SK-N-SH (cell line): ENCODE data around the gene GALE. TPM values are rescaled to one million over a fixed set of nuclear protein-coding genes. Genes with fewer than 3 reads are reported as not detected.
"Not testable (repeated sequence)": the region's sequence is repeated elsewhere in the genome, so short reads cannot be mapped to it uniquely, and the experiment has no call there.

Source experiments
- CTCF ChIA-PET: fragments of 300-600, 350-600 bp; formaldehyde crosslinking; extraction: SDS; loops from one replicate; lab custom pipeline; 2021; lab: Yijun Ruan, JAX
- POLR2A ChIA-PET: fragments of 350-600 bp; sonication (Branson Sonifier 250); formaldehyde crosslinking; extraction: SDS; loops from one replicate; lab custom pipeline; 2020; ENCODE audit warnings: antibody characterized with exemption, inconsistent platforms; lab: Yijun Ruan, JAX
- DNase-seq: peaks from one replicate; pipeline ENCODE4 v3.0.0; 2012
- H2AFZ ChIP-seq: fragments of 200-600 bp; sonication (generic); 2 replicates; pipeline ENCODE4 v1.8.1; 2016; ENCODE audit warnings: antibody characterized with exemption, mild to moderate bottlenecking, low read depth
- H3F3A ChIP-seq: fragments of 200-600 bp; sonication (generic); replicated peaks from 2 replicates; pipeline ENCODE3; 2016; ENCODE audit warnings: antibody characterized with exemption, mild to moderate bottlenecking; ENCODE audit not compliant: insufficient read depth
- H3K27ac ChIP-seq, 2 experiments: fragments of 200-500 bp in 1 of 2; fragments of 200-600 bp in 1 of 2; sonication (Bioruptor generic) in 1 of 2; sonication (generic), shearing (Covaris generic) in 1 of 2; 2 replicates each; pipeline versions ENCODE4 v1.5.1 to v1.6.1; 2014 to 2016; ENCODE audit warnings: low read depth in 2 of 2, inconsistent platforms in 1 of 2, low read length in 1 of 2, mild to moderate bottlenecking in 1 of 2, mixed read lengths in 1 of 2
- H3K27me3 ChIP-seq: fragments of 200-600 bp; sonication (generic), shearing (Covaris generic); 2 replicates; pipeline ENCODE4 v1.6.1; 2016; ENCODE audit warnings: mixed run types; ENCODE audit not compliant: insufficient read depth
- H3K36me3 ChIP-seq, 2 experiments: fragments of 200-500 bp in 1 of 2; fragments of 200-600 bp in 1 of 2; sonication (Bioruptor generic) in 1 of 2; sonication (generic) in 1 of 2; replicated peaks in 1 of 2; 2 replicates each; pipeline versions ENCODE3 to v1.5.1; 2014 to 2016; ENCODE audit warnings: low read length in 1 of 2, mild to moderate bottlenecking in 1 of 2; ENCODE audit not compliant: insufficient read depth in 2 of 2, control insufficient read depth in 1 of 2
- H3K4me1 ChIP-seq, 2 experiments: fragments of 200-500 bp in 1 of 2; fragments of 200-600 bp in 1 of 2; sonication (Bioruptor generic) in 1 of 2; sonication (generic), shearing (Covaris generic) in 1 of 2; 2 replicates each; pipeline versions ENCODE4 v1.5.1 to v1.6.1; 2014 to 2016; ENCODE audit warnings: low read depth in 1 of 2, low read length in 1 of 2, mixed run types in 1 of 2; ENCODE audit not compliant: insufficient read depth in 2 of 2, control insufficient read depth in 1 of 2
- H3K4me2 ChIP-seq: fragments of 200-600 bp; sonication (generic), shearing (Covaris generic); 2 replicates; pipeline ENCODE4 v1.6.1; 2017; ENCODE audit warnings: mixed run types
- H3K4me3 ChIP-seq, 2 experiments: fragments of 200-500 bp in 1 of 2; fragments of 200-600 bp in 1 of 2; sonication (Bioruptor generic) in 1 of 2; sonication (generic), shearing (Covaris generic) in 1 of 2; 2 replicates each; pipeline versions ENCODE4 v1.5.1 to v1.8.1; 2014 to 2016; ENCODE audit warnings: low read depth in 2 of 2, inconsistent platforms in 1 of 2, low read length in 1 of 2, mild to moderate bottlenecking in 1 of 2, mixed read lengths in 1 of 2, moderate library complexity in 1 of 2
- H3K79me2 ChIP-seq: fragments of 200-600 bp; sonication (generic); 2 replicates; pipeline ENCODE4 v1.8.1; 2017; ENCODE audit warnings: mild to moderate bottlenecking; ENCODE audit not compliant: insufficient read depth
- H3K9ac ChIP-seq: fragments of 200-600 bp; sonication (generic); 2 replicates; pipeline ENCODE4 v1.6.1; 2017; ENCODE audit warnings: mixed run types
- H3K9me2 ChIP-seq: fragments of 200-600 bp; sonication (generic); 2 replicates; pipeline ENCODE4 v1.6.1; 2017; ENCODE audit warnings: mixed run types
- H3K9me3 ChIP-seq: fragments of 200-600 bp; sonication (generic); 2 replicates; pipeline ENCODE4 v1.6.1; 2017; ENCODE audit warnings: mixed run types, mild to moderate bottlenecking, moderate library complexity
- H4K20me1 ChIP-seq: fragments of 200-600 bp; sonication (generic); 2 replicates; pipeline ENCODE4 v1.6.1; 2017; ENCODE audit warnings: mild to moderate bottlenecking, mixed run types; ENCODE audit not compliant: insufficient read depth
- ELF1 ChIP-seq: IDR thresholded peaks from 2 replicates; pipeline ENCODE4 v1.4.0; 2012
- EP300 ChIP-seq, 2 experiments: IDR thresholded peaks; 2 replicates each; pipeline versions ENCODE4 v1.4.0 to v1.6.1; 2012; ENCODE audit warnings: borderline replicate concordance in 1 of 2, low read depth in 1 of 2, low read length in 1 of 2
- EZH2phosphoT487 ChIP-seq: fragments of 200-600 bp; sonication (generic); IDR thresholded peaks from 2 replicates; pipeline ENCODE4 v1.6.1; 2017; ENCODE audit warnings: low read depth, mixed run types, mild to moderate bottlenecking, antibody characterized with exemption, moderate library complexity, borderline replicate concordance
- GABPA ChIP-seq: IDR thresholded peaks from 2 replicates; pipeline ENCODE4 v1.4.0; 2012; ENCODE audit warnings: low read depth, mild to moderate bottlenecking
- IRF3 ChIP-seq: fragments of 150-350 bp; IDR thresholded peaks from 2 replicates; pipeline ENCODE4 v1.6.1; 2016; ENCODE audit warnings: mild to moderate bottlenecking, low read depth, low read length
- MEF2A ChIP-seq: IDR thresholded peaks from 2 replicates; pipeline ENCODE4 v1.4.0; 2012; ENCODE audit warnings: low read depth, borderline replicate concordance
- NRF1 ChIP-seq: IDR thresholded peaks from 2 replicates; pipeline ENCODE4 v1.6.1; 2012; ENCODE audit warnings: low read depth, mild to moderate bottlenecking, low read length
- PBX3 ChIP-seq: IDR thresholded peaks from 2 replicates; pipeline ENCODE4; 2012
- RAD21 ChIP-seq: IDR thresholded peaks from 2 replicates; pipeline ENCODE4 v1.6.1; 2012; ENCODE audit warnings: mild to moderate bottlenecking, low read length
- RCOR1 ChIP-seq: fragments of 150-350 bp; IDR thresholded peaks from 2 replicates; pipeline ENCODE4 v1.6.1; 2017; ENCODE audit warnings: antibody characterized with exemption, low read length
- TAF1 ChIP-seq: IDR thresholded peaks from 2 replicates; pipeline ENCODE4 v1.6.1; 2012; ENCODE audit warnings: low read depth, mild to moderate bottlenecking, low read length, moderate library complexity, borderline replicate concordance
- TEAD4 ChIP-seq: IDR thresholded peaks from 2 replicates; pipeline ENCODE4 v1.4.0; 2012; ENCODE audit warnings: mild to moderate bottlenecking, borderline replicate concordance; ENCODE audit not compliant: insufficient read depth
- USF1 ChIP-seq: IDR thresholded peaks from 2 replicates; pipeline ENCODE4 v1.4.0; 2012; ENCODE audit warnings: low read depth, borderline replicate concordance
- YY1 ChIP-seq: IDR thresholded peaks from 2 replicates; pipeline ENCODE4 v1.4.0; 2012; ENCODE audit warnings: low read depth, mild to moderate bottlenecking
- ZBTB33 ChIP-seq: IDR thresholded peaks from 2 replicates; pipeline ENCODE4 v1.4.0; 2012; ENCODE audit warnings: low read depth, borderline replicate concordance
- WGBS: methylation state at CpG from one replicate; pipeline ENCODE4 v1.1.6; 2017; ENCODE audit warnings: low lambda C conversion rate; 5-methylcytosine and 5-hydroxymethylcytosine counted together
- polyA plus RNA-seq, 3 experiments: library from polyadenylated mRNA; depleted of rRNA; stranded (reverse); fragments of >200 nt; gene quantifications; 2 replicates each; pipeline ENCODE4 v1.2.3, GENCODE V29; 2012

The GALE gene
- polyA plus RNA-seq, 1 of the 3 experiments (the other 2 are of a cell fraction) = 71.7 TPM

- CTCF ChIA-PET = interaction anchor here (1.4 to 1.8 kb wide), 2 partner anchors 11 to 81 kb away, joined by 4 to 5 read pairs; partner anchors contain the start of gene FUCA1
- H3K36me3 ChIP-seq = peaks cover 27 to 50% of the 10 kb centered on the region in 2 experiments
- H3K9me2 ChIP-seq = no peaks in the 10 kb centered on the region
Observed at GRCh38 chr1:23787701-23788100, 12.9 kb downstream of the GALE start.

GRCh38 chr1:23784846-23785245, 15.7 kb downstream of the GALE start:
- Histone ChIP-seq H3K79me2 (peaks cover 66% of the 10 kb centered on the region), H3K27me3 (no peaks in the 10 kb centered on the region), H3K36me3 (peaks cover 37 to 70% of the 10 kb centered on the region in 2 experiments), H2AFZ (no peak overlapping the region), H3K9me2 (no peaks in the 10 kb centered on the region), H3K4me3 (no peak overlapping the region), H3K27ac (no peak overlapping the region), H3K4me2 (no peak overlapping the region), H3K4me1 (peaks cover 0 to 7% of the 10 kb centered on the region in 2 experiments; a peak in 1 of 4 replicates), H3F3A (peaks cover 24% of the 10 kb centered on the region), H3K9ac (no peak overlapping the region), H4K20me1 (peaks cover 11% of the 10 kb centered on the region; the same call in 1 of the 2 replicates), H3K9me3 (no peaks in the 10 kb centered on the region)
- CTCF ChIA-PET = interaction anchor here (1.2 to 2.3 kb wide), 4 partner anchors 13 to 132 kb away, joined by 3 to 12 read pairs (median 4); partner anchors contain the start of gene GALE
- POLR2A ChIA-PET = no interaction called here
- 98% methylated on average over 4 of the region's 4 CpGs for WGBS
- TF ChIP-seq ELF1 (no peak), ZBTB33 (no peak), PBX3 (no peak), NRF1 (no peak), TAF1 (no peak), RCOR1 (no peak), EZH2phosphoT487 (no peak), RAD21 (no peak), USF1 (no peak), IRF3 (no peak), EP300 (IDR thresholded peaks at IDR 0.05; ENCODE audit: borderline replicate concordance in 1 of 2, low read depth in 1 of 2, low read length in 1 of 2) (no peak), MEF2A (no peak), GABPA (no peak), TEAD4 (no peak), YY1 (no peak)
- no peak for DNase-seq

More at GRCh38 chr1:23787701-23788100, 12.9 kb downstream of the GALE start:
- TF ChIP-seq GABPA = no peak
- no peak overlapping the region for H3K9ac ChIP-seq
- no peak overlapping the region for H3K4me2 ChIP-seq
- H3K9me3 ChIP-seq = no peaks in the 10 kb centered on the region
- no peak overlapping the region for H2AFZ ChIP-seq
- DNase-seq = no peak
- H3K4me3 ChIP-seq = no peak overlapping the region
- H3K27ac ChIP-seq = no peak overlapping the region
- H3K27me3 ChIP-seq = no peaks in the 10 kb centered on the region
- POLR2A ChIA-PET = interaction anchor here (2.2 kb wide), 1 partner anchor 9 kb away, joined by 8 read pairs; the partner anchor contains the start of gene PITHD1
- peaks cover 54% of the 10 kb centered on the region for H3K79me2 ChIP-seq
- H3F3A ChIP-seq = peaks cover 25% of the 10 kb centered on the region
- WGBS = 96% methylated on average over 3 of the region's 3 CpGs
- H3K4me1 ChIP-seq = peaks cover 6 to 13% of the 10 kb centered on the region in 2 experiments; a peak in 3 of 4 replicates
- 0 out of 2 replicates have a peak, but pooled peaks cover 5% of the 10 kb centered on the region for H4K20me1 ChIP-seq

GRCh38 chr1:23783141-23783540, 17.4 kb downstream of the GALE start:
- POLR2A ChIA-PET, H2AFZ ChIP-seq, H3K9me2 ChIP-seq, DNase-seq, H3K9ac ChIP-seq, H3K4me2 ChIP-seq, H3K27me3 ChIP-seq, H3K27ac ChIP-seq, H3K4me3 ChIP-seq, H3K9me3 ChIP-seq: not testable (repeated sequence)
- peaks cover 81% of the 10 kb centered on the region for H3K79me2 ChIP-seq
- peaks cover 7 to 14% of the 10 kb centered on the region in 2 experiments; a peak in 3 of 4 replicates for H3K4me1 ChIP-seq
- 89% methylated on average over 11 of the region's 11 CpGs for WGBS
- CTCF ChIA-PET = interaction anchor here (0.7 to 2.3 kb wide), 3 partner anchors 11 to 125 kb away, joined by 4 to 12 read pairs (median 4); no protein-coding TSS in a partner anchor
- H3F3A ChIP-seq = peaks cover 17% of the 10 kb centered on the region
- peaks cover 34 to 58% of the 10 kb centered on the region in 2 experiments for H3K36me3 ChIP-seq
- H4K20me1 ChIP-seq = peaks cover 20% of the 10 kb centered on the region
